NCI-H82 (cell line): ENCODE measurements around the gene FOXI2.
A peak's percentile ranks its signal among the peaks of the same experiment; 100 is the strongest.

Experiments
- DNase-seq: peaks from one replicate; lab custom pipeline; 2025; lab: John Stamatoyannopoulos, UW

FOXI2 gene

GRCh38 chr10:127743205-127743604, 6.2 kb downstream of the FOXI2 start:
- no peak for DNase-seq

GRCh38 chr10:127744956-127745355, 8.0 kb downstream of the FOXI2 start:
- no peak for DNase-seq

GRCh38 chr10:127745861-127746260, 8.9 kb downstream of the FOXI2 start:
- no peak for DNase-seq

GRCh38 chr10:127755753-127756152, 18.8 kb downstream of the FOXI2 start:
- no peak for DNase-seq

- peak; percentile 34 for DNase-seq
These were observed 19.3 kb downstream of the FOXI2 start for GRCh38 chr10:127756264-127756663.

- DNase-seq: peak; percentile 18
These were observed 20.0 kb downstream of the FOXI2 start for GRCh38 chr10:127757033-127757432.

GRCh38 chr10:127759276-127759675, 22.3 kb downstream of the FOXI2 start:
- DNase-seq: no peak

- no peak for DNase-seq
These were observed 25.9 kb downstream of the FOXI2 start for GRCh38 chr10:127762925-127763324.

GRCh38 chr10:127774766-127775559, 38.0 kb downstream of the FOXI2 start:
- DNase-seq: no peak

GRCh38 chr10:127776816-127777215, 39.8 kb downstream of the FOXI2 start:
- DNase-seq: no peak

- DNase-seq: peak; percentile 56
These were observed 44.4 kb downstream of the FOXI2 start for GRCh38 chr10:127781412-127781811.

GRCh38 chr10:127787873-127788272, 50.9 kb downstream of the FOXI2 start:
- DNase-seq: no peak

GRCh38 chr10:127790066-127790624, 53.2 kb downstream of the FOXI2 start:
- no peak for DNase-seq
